GM12872 (cell line): Measurements from ENCODE around the gene PPP2R2B.

Source experiments
- TF ChIP-seq, protein P1 (sequence below): IDR thresholded peaks from 3 replicates; pipeline ENCODE4 v1.5.1; 2011; ENCODE audit warnings: low read depth, mild to moderate bottlenecking, low read length, moderate library complexity; ENCODE audit not compliant: insufficient read depth

PPP2R2B gene

DNA sequence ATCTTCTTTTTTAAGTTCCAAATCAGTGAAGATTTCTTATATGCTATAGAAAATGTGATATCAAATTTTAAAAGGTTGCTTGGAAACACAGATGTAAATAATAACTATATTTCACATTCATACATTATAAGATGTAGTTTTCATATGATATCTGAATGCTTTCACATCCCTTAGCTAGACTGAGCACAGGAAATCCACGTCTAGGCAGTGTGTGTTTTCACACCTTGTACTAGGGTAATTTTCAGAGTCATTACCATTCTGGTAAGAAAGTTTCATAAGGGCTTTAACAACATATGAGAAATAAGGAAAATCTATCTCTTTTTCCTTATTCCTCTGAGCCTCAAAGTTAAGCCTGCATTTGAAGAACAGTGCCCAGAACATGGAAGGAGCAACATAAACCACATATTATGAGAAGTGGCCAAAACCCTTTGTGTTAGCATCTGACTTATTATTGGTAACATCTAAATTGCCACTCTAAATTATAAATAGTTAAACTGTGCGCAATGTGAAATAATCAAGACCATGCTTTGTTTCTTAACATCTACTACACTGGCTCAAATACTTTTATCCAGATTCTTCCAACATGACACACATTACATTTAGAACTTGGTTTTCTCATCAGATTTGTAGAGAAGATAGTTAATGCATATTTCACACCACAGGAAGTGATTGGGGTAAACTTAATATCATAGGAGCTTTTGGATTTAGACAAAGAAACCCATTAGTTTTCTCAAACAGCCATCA is 113.3 kb downstream of the PPP2R2B start:
- TF ChIP-seq, protein P1, sequence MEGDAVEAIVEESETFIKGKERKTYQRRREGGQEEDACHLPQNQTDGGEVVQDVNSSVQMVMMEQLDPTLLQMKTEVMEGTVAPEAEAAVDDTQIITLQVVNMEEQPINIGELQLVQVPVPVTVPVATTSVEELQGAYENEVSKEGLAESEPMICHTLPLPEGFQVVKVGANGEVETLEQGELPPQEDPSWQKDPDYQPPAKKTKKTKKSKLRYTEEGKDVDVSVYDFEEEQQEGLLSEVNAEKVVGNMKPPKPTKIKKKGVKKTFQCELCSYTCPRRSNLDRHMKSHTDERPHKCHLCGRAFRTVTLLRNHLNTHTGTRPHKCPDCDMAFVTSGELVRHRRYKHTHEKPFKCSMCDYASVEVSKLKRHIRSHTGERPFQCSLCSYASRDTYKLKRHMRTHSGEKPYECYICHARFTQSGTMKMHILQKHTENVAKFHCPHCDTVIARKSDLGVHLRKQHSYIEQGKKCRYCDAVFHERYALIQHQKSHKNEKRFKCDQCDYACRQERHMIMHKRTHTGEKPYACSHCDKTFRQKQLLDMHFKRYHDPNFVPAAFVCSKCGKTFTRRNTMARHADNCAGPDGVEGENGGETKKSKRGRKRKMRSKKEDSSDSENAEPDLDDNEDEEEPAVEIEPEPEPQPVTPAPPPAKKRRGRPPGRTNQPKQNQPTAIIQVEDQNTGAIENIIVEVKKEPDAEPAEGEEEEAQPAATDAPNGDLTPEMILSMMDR = no peak

DNA sequence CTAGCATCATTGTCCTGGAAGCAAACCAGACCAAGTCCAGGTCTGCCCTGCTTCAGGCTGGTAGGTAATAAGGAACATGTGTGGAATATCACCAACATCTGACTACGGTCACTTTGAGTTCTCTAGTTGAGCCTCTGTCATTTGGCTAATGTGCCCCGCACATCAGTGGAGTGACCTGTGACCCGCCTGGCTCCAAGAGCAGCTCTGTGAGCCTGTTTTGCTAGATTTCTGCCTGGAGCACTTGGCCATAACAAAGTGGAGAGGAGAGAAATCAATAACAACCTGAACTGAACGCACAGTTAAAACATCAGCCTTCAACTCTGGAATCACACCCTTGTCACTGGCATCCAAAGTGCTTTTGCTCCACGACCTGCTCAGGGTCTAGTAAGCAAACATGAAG is 115.7 kb downstream of the PPP2R2B start:
- TF ChIP-seq, protein P1 = no peak

DNA sequence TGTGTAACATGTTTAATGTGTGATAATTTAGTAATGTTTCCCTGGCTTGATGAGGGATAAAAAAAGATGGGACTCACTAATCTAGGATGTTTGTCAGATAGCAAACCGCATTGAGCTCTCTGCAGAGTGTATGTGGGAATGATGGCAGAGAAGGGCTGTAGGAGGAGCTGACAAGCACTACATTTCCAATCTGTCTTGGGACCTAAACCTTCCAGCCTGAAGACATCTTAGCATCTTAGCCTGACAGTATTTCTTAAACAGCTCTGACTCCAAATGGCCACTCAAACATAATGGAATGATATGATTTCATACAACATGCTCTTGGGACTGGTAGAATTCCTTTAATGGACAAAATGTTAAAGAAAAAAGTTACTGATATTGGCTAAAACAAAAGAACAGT is 116.7 kb downstream of the PPP2R2B start:
- TF ChIP-seq, protein P1 = no peak

DNA sequence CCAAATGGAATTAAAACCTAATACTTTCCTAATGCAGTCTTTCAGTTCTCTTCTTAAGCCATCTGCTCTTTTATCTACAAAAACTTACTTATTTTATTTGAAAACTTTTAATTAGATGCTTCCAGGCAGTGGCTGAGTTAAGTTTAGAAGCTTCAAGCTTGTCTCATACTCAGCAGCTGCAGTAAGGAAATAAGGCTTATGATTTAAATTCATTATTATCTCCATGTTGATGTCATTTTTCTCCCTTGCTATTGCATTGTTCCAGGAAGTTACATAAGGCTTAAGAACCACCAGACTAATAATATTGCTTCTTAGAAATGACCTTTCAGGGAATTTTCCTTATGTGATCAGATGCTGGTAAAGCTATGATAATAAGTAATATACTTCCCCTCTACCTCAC is 119.6 kb downstream of the PPP2R2B start:
- TF ChIP-seq, protein P1 = no peak

DNA sequence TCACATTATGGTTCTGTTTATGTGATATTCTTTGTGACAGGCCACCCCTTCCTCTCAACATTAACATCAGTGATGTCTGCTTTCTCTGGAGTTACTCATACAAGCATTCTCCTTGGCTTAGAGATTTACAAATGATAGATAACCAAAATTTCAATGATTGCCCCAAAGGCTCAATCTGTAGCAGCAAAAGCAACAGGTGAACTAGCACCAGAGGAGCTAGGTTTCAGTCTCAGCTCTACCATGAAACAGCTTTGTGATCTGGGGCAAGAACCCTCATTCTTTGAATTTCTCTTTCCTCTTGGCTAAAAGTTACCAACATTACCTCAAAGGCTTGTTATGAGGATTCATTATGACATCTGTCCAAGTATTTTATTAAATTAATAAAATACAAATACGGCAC is 120.5 kb downstream of the PPP2R2B start:
- TF ChIP-seq, protein P1 = no peak

DNA sequence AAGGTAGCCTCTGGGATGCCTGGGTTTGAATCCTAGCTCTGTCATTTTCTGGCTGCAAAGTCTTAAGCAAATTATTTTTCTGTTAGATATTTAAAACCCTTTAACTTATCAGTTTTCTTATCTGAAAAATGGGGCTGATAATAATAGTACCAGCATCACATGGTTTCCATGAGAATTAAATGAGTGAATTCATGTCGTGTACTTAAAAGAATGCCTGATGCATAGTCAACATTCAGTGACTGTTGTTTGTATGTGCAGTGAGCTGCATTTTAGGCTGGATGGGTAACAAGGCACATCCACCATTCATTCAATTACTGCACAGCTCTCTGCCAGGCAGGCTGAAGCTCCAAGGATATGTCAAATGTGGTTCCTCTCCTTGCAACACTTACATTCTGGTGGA is 122.0 kb downstream of the PPP2R2B start:
- TF ChIP-seq, protein P1 = no peak

DNA sequence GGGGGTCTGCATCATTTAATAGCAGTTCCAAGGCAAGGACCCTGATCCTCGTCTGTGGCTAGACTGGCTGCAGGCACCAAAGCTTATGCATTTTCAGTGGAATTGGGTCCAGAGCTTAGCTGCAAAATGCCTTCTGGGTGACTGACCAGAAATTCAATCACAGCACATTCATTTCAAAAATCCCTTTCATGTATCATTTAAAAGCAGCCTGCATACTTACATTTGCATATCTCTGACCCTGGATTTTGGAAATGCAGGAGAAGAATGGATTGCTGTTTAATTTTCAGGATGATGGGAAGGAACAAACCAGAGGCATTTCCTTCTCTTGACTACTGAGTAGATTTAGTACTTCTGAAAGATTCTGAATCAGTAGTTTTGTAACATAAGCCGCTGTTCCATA is 122.8 kb downstream of the PPP2R2B start:
- TF ChIP-seq, protein P1 = no peak

DNA sequence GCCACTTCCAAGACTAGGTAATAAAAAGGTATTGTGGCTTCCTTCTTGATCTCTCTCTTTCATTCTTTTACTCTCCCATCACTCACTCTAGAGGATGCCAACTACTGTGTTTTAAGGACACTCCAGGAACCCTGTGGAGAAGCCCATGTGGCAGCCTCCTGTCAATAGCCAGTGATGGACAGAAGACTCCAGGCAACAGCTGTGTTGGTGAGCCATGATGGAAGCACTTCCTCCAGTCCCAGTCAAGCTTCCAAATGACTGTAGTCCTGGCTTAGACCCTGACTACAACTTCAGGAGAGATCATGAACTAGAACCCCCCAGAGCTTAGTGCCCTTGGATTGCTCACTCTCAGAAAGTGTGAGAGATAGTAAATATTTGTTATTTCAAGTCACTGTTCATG is 123.9 kb downstream of the PPP2R2B start:
- TF ChIP-seq, protein P1 = no peak
